K562 (cell line): Measurements from ENCODE around the gene TM7SF2. TPM values are rescaled to one million over a fixed set of nuclear protein-coding genes. Genes with fewer than 3 reads are reported as not detected.

Experiments used
- ARNT ChIP-seq, 2 experiments: fragments of 450-650 bp; IDR thresholded peaks; 2 replicates each; pipeline ENCODE4 v1.6.1; 2016; ENCODE audit warnings: mild to moderate bottlenecking in 1 of 2
- CTBP1 ChIP-seq: fragments of 450-650 bp; IDR thresholded peaks from 2 replicates; pipeline ENCODE4 v1.6.1; 2016; ENCODE audit warnings: borderline replicate concordance
- NR2C1 ChIP-seq, 2 experiments: fragments of 450-650 bp; IDR thresholded peaks; 2 replicates each; pipeline ENCODE4 v1.6.1; 2017; ENCODE audit warnings: mild to moderate bottlenecking in 2 of 2, antibody characterized with exemption in 1 of 2, inconsistent platforms in 1 of 2, missing compliant biosample characterization in 1 of 2, missing genetic modification characterization in 1 of 2
- SPI1 ChIP-seq: IDR thresholded peaks from 2 replicates; pipeline ENCODE4 v1.6.1; 2011; ENCODE audit warnings: low read depth, low read length, control low read depth, borderline replicate concordance
- ZNF224 ChIP-seq: sonication (generic); formaldehyde crosslinking; IDR thresholded peaks from 2 replicates; pipeline ENCODE4 v1.8.0; 2022; ENCODE audit warnings: mild to moderate bottlenecking, missing genetic modification reagents
- ZNF583 ChIP-seq: fragments of 250-450 bp; sonication (Bioruptor Pico); IDR thresholded peaks from 2 replicates; pipeline ENCODE4 v1.4.0; 2020
- polyA plus RNA-seq, 8 experiments: library from polyadenylated mRNA; depleted of rRNA in 4 of 8; stranded (reverse) in 5 of 8; unstranded in 3 of 8; fragments of >200 nt; fragmentation: Nextera tagmentation in 2 of 8; fragmentation: Illumina TruSeq in 1 of 8; extraction: Ambion mirVana in 2 of 8; extraction: Trizol in 1 of 8; gene quantifications; 2 replicates each; pipeline versions ENCODE4 v1.2.1 to v1.2.3, GENCODE V29; 2011 to 2014; ENCODE audit warnings: inconsistent platforms in 1 of 8, missing spikeins in 1 of 8
- total RNA-seq, 7 experiments: library from RNA; depleted of rRNA in 6 of 7; stranded (reverse); fragments of >200 nt in 6 of 7; fragmentation: Illumina TruSeq in 2 of 7; extraction: Trizol in 2 of 7; gene quantifications; 2 replicates each; pipeline versions ENCODE4 v1.2.1 to v1.2.3, GENCODE V29; 2011 to 2021; ENCODE audit warnings: low replicate concordance in 1 of 7
- TF ChIP-seq, protein P1 (sequence below): fragments of 450-650 bp; formaldehyde crosslinking; IDR thresholded peaks from 2 replicates; pipeline ENCODE4 v1.4.0; 2020; ENCODE audit warnings: mild to moderate bottlenecking, moderate library complexity
- TF ChIP-seq, protein P2 (sequence below), 2 experiments: fragments of 450-650 bp; IDR thresholded peaks; 2 replicates each; pipeline ENCODE4 v1.6.1; 2018; ENCODE audit warnings: mild to moderate bottlenecking in 2 of 2, low read depth in 1 of 2; ENCODE audit not compliant: partially characterized antibody in 2 of 2
- TF ChIP-seq, protein P3 (sequence below): fragments of 450-650 bp; IDR thresholded peaks from 2 replicates; pipeline ENCODE4 v1.6.1; 2016
- TF ChIP-seq, protein P4 (sequence below), 2 experiments: fragments of 450-650 bp in 1 of 2; sonication (generic) in 1 of 2; formaldehyde crosslinking in 1 of 2; IDR thresholded peaks; 2 replicates each; pipeline versions ENCODE4 v1.7.1 to v1.9.0; 2016 to 2022; ENCODE audit warnings: inconsistent platforms in 1 of 2, mild to moderate bottlenecking in 1 of 2, missing genetic modification reagents in 1 of 2

Gene TM7SF2
- total and polyA plus RNA-seq, 9 of the 15 experiments (the other 6 are each of a cell fraction or from before 2014, with no cell fraction given), result 1.2 to 22.0 (median 14.3) TPM

DNA sequence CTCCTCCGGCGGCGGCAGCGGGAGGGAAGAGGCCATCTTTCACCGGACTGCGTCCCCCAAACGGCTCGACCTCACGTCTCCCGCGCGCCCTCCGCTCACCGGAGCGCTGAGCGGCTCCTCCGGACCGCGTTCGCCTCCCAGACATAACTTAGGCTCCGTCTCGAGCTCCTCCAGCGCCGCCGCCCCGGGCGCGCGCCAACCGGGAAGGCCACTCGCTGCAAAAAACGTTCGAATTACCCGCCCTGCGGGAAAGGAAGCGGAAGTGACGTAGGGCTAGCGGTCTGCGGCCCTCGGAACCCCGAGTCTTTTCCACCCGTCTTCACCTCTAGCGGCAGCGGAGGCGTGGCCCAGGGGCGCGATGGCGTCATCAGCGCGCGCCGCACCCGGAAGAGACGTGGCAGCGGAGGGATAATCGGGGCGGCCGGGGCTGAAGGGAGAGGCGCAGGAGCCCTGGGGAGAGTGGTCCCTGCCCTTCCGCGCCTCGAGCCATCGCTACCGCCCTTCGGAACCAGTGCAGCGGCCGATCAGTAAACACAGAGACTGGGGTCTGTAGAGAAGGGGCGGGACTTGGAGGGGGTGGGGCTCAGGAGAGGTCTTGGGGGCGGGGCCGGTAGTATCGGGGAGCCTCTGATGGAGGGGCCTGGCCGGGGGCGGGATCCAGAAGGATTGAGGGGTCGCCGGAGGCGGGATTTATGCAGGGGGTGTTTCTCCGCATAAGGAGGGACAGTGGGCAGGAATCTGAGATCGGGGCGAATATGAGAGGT lies 27.7 kb upstream of the TM7SF2 start, which contains the start of the genes CDCA5 and ZFPL1 (continued):
- TF ChIP-seq, protein P1, sequence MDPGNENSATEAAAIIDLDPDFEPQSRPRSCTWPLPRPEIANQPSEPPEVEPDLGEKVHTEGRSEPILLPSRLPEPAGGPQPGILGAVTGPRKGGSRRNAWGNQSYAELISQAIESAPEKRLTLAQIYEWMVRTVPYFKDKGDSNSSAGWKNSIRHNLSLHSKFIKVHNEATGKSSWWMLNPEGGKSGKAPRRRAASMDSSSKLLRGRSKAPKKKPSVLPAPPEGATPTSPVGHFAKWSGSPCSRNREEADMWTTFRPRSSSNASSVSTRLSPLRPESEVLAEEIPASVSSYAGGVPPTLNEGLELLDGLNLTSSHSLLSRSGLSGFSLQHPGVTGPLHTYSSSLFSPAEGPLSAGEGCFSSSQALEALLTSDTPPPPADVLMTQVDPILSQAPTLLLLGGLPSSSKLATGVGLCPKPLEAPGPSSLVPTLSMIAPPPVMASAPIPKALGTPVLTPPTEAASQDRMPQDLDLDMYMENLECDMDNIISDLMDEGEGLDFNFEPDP (CRISPR knock-in tag), result no peak
- no peak for TF ChIP-seq ZNF224 (CRISPR knock-in tag)
- TF ChIP-seq, protein P2, sequence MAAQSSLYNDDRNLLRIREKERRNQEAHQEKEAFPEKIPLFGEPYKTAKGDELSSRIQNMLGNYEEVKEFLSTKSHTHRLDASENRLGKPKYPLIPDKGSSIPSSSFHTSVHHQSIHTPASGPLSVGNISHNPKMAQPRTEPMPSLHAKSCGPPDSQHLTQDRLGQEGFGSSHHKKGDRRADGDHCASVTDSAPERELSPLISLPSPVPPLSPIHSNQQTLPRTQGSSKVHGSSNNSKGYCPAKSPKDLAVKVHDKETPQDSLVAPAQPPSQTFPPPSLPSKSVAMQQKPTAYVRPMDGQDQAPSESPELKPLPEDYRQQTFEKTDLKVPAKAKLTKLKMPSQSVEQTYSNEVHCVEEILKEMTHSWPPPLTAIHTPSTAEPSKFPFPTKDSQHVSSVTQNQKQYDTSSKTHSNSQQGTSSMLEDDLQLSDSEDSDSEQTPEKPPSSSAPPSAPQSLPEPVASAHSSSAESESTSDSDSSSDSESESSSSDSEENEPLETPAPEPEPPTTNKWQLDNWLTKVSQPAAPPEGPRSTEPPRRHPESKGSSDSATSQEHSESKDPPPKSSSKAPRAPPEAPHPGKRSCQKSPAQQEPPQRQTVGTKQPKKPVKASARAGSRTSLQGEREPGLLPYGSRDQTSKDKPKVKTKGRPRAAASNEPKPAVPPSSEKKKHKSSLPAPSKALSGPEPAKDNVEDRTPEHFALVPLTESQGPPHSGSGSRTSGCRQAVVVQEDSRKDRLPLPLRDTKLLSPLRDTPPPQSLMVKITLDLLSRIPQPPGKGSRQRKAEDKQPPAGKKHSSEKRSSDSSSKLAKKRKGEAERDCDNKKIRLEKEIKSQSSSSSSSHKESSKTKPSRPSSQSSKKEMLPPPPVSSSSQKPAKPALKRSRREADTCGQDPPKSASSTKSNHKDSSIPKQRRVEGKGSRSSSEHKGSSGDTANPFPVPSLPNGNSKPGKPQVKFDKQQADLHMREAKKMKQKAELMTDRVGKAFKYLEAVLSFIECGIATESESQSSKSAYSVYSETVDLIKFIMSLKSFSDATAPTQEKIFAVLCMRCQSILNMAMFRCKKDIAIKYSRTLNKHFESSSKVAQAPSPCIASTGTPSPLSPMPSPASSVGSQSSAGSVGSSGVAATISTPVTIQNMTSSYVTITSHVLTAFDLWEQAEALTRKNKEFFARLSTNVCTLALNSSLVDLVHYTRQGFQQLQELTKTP (IDR thresholded peaks at IDR 0.05; ENCODE audit: low read depth in 1 of 2, partially characterized antibody in 2 of 2), result no peak
- TF ChIP-seq, protein P3, sequence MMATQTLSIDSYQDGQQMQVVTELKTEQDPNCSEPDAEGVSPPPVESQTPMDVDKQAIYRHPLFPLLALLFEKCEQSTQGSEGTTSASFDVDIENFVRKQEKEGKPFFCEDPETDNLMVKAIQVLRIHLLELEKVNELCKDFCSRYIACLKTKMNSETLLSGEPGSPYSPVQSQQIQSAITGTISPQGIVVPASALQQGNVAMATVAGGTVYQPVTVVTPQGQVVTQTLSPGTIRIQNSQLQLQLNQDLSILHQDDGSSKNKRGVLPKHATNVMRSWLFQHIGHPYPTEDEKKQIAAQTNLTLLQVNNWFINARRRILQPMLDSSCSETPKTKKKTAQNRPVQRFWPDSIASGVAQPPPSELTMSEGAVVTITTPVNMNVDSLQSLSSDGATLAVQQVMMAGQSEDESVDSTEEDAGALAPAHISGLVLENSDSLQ, result no peak
- TF ChIP-seq, protein P4, sequence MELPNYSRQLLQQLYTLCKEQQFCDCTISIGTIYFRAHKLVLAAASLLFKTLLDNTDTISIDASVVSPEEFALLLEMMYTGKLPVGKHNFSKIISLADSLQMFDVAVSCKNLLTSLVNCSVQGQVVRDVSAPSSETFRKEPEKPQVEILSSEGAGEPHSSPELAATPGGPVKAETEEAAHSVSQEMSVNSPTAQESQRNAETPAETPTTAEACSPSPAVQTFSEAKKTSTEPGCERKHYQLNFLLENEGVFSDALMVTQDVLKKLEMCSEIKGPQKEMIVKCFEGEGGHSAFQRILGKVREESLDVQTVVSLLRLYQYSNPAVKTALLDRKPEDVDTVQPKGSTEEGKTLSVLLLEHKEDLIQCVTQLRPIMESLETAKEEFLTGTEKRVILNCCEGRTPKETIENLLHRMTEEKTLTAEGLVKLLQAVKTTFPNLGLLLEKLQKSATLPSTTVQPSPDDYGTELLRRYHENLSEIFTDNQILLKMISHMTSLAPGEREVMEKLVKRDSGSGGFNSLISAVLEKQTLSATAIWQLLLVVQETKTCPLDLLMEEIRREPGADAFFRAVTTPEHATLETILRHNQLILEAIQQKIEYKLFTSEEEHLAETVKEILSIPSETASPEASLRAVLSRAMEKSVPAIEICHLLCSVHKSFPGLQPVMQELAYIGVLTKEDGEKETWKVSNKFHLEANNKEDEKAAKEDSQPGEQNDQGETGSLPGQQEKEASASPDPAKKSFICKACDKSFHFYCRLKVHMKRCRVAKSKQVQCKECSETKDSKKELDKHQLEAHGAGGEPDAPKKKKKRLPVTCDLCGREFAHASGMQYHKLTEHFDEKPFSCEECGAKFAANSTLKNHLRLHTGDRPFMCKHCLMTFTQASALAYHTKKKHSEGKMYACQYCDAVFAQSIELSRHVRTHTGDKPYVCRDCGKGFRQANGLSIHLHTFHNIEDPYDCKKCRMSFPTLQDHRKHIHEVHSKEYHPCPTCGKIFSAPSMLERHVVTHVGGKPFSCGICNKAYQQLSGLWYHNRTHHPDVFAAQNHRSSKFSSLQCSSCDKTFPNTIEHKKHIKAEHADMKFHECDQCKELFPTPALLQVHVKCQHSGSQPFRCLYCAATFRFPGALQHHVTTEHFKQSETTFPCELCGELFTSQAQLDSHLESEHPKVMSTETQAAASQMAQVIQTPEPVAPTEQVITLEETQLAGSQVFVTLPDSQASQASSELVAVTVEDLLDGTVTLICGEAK (IDR thresholded peaks at IDR 0.05), result peak; percentile 97
- TF ChIP-seq, protein P4 (CRISPR knock-in tag; IDR thresholded peaks at IDR 0.05), result 0 out of 2 replicates have a peak, but pooled peaks have one; percentile 6
- TF ChIP-seq NR2C1 (IDR thresholded peaks at IDR 0.05), result peak; percentile 78
- TF ChIP-seq NR2C1 (tag; IDR thresholded peaks at IDR 0.05), result peak; percentile 75
- TF ChIP-seq CTBP1, result peak; percentile 65; the same call in 1 of the 2 replicates
- TF ChIP-seq ZNF583, result peak; percentile 41; the same call in 1 of the 2 replicates
- TF ChIP-seq ARNT (IDR thresholded peaks at IDR 0.05), result no peak
- TF ChIP-seq SPI1, result peak; percentile 69; the same call in 1 of the 2 replicates
